ENCODE results near the gene CIC. TPM values are rescaled to one million over a fixed set of nuclear protein-coding genes. Genes with fewer than 3 reads are reported as not detected.

CIC gene
- total RNA-seq, 4 donors from 2014 or later: 50.6 to 98.3 (median 56.9) TPM

DNA sequence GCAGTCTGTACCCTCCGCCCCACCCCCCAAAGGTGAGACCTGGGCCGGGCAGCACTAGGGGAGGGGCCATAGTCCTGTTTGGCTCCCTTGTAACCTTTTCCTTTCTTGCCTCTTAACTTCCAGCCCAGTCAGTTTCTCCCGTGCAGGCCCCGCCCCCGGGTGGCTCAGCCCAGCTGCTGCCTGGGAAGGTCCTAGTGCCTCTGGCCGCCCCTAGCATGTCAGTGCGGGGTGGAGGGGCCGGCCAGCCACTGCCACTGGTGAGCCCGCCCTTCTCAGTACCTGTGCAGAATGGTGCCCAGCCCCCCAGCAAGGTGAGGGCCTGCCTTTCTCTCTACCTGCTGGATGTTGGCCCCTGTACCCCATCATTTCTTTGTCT is 22.4 kb downstream of the CIC start:
- intact Hi-C loops (cut with DNase I): loop anchor here (5.0 kb wide), 1 partner anchor 159 kb away; the partner anchor contains the start of gene POU2F2
- Histone ChIP-seq H3K4me3 (replicated peaks in 1 of 3) (no peak overlapping the region), H3K9me3 (no peaks in the 10 kb centered on the region), H3K27me3 (no peaks in the 10 kb centered on the region), H3K36me3 (peaks cover 65 to 69% of the 10 kb centered on the region in 2 donors), H3K4me1 (peaks cover 6 to 7% of the 10 kb centered on the region in 2 donors), H3K27ac (no peak overlapping the region)
- DNase-seq: no peak
- 62 to 73% methylated on average over 9 of the region's 9 CpGs for WGBS, 2 donors
- TF ChIP-seq, protein P1, sequence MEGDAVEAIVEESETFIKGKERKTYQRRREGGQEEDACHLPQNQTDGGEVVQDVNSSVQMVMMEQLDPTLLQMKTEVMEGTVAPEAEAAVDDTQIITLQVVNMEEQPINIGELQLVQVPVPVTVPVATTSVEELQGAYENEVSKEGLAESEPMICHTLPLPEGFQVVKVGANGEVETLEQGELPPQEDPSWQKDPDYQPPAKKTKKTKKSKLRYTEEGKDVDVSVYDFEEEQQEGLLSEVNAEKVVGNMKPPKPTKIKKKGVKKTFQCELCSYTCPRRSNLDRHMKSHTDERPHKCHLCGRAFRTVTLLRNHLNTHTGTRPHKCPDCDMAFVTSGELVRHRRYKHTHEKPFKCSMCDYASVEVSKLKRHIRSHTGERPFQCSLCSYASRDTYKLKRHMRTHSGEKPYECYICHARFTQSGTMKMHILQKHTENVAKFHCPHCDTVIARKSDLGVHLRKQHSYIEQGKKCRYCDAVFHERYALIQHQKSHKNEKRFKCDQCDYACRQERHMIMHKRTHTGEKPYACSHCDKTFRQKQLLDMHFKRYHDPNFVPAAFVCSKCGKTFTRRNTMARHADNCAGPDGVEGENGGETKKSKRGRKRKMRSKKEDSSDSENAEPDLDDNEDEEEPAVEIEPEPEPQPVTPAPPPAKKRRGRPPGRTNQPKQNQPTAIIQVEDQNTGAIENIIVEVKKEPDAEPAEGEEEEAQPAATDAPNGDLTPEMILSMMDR (IDR thresholded peaks at IDR 0.05): no peak
- no peak for TF ChIP-seq POLR2A (IDR thresholded peaks at IDR 0.05)

DNA sequence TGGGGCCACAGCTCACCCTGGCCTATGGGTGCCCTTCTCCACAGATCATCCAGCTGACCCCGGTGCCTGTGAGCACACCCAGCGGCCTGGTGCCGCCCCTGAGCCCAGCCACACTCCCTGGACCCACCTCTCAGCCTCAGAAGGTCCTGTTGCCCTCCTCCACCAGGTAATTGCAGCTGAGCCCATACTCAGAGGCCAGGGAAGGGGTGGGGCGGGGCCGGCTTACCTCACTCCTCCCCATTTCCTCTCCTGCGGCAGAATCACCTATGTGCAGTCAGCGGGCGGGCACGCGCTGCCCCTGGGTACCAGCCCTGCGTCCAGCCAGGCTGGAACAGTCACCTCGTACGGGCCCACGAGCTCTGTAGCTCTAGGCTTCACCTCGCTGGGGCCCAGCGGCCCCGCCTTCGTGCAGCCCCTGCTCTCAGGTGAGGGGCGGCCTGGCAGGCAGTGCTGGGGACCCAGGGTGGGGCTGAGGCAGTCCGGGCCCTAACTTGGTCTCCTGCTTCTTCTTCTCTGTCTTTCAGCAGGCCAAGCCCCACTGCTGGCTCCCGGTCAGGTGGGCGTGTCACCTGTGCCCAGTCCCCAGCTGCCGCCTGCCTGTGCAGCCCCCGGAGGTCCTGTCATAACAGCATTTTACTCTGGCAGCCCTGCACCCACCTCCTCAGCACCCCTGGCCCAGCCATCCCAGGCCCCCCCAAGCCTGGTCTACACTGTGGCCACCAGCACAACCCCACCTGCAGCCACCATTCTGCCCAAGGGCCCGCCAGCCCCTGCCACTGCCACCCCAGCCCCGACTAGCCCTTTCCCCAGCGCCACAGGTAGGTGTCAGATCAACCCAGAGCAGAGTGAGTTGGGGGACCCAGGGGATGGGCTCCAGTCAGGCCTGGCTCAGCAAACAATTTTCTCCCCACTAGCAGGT is 23.2 kb downstream of the CIC start:
- H3K27me3 ChIP-seq: no peaks in the 10 kb centered on the region
- WGBS, 2 donors: 91 to 92% methylated on average over 15 to 18 of the region's 27 CpGs
- no peak for TF ChIP-seq POLR2A (IDR thresholded peaks at IDR 0.05)
- TF ChIP-seq, protein P1 (IDR thresholded peaks at IDR 0.05): no peak
- H3K9me3 ChIP-seq: no peaks in the 10 kb centered on the region
- H3K4me3 ChIP-seq (replicated peaks in 1 of 3): no peak overlapping the region
- no peak overlapping the region for H3K27ac ChIP-seq
- no peaks in the 10 kb centered on the region for H3K4me1 ChIP-seq
- DNase-seq: no peak
- intact Hi-C loops (cut with DNase I): loop anchor here (5.0 kb wide), 1 partner anchor 160 kb away; the partner anchor contains the start of gene POU2F2
- H3K36me3 ChIP-seq: peaks cover 61 to 65% of the 10 kb centered on the region in 2 donors

DNA sequence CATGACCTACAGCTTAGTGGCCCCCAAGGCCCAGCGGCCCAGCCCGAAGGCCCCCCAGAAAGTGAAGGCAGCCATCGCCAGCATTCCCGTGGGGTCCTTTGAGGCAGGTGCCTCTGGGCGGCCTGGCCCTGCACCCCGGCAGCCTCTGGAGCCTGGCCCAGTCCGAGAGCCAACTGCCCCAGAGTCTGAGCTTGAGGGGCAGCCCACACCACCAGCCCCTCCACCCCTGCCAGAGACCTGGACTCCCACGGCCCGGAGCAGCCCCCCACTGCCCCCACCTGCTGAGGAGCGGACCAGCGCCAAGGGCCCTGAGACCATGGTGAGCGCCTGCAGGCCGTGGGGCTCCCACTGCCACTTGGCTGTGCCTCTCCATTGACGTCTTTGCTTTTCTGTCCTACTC is 23.9 kb downstream of the CIC start:
- WGBS, 2 donors: 88 to 91% methylated on average over 5 to 12 of the region's 14 CpGs
- intact Hi-C loops (cut with DNase I): loop anchor here (5.0 kb wide), 1 partner anchor 161 kb away; the partner anchor contains the start of gene POU2F2
- Histone ChIP-seq H3K36me3 (peaks cover 55 to 58% of the 10 kb centered on the region in 2 donors), H3K9me3 (no peaks in the 10 kb centered on the region), H3K27me3 (no peaks in the 10 kb centered on the region), H3K4me1 (no peaks in the 10 kb centered on the region), H3K4me3 (replicated peaks in 1 of 3) (no peak overlapping the region), H3K27ac (no peak overlapping the region)
- TF ChIP-seq, protein P1 (IDR thresholded peaks at IDR 0.05): no peak
- no peak for TF ChIP-seq POLR2A (IDR thresholded peaks at IDR 0.05)
- DNase-seq: no peak

DNA sequence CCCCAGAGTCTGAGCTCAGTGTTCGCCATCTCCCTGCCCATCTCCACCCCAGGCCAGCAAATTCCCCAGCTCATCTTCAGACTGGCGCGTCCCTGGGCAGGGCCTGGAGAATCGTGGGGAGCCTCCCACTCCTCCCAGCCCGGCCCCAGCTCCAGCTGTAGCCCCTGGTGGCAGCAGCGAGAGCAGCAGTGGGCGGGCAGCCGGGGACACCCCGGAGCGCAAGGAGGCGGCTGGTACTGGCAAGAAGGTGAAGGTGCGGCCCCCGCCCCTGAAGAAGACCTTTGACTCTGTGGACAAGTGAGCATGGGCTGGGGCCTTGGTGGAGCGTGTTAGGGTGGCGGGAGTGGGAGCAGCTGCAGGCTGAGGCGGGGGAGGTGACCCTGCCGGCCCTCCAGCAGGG is 24.5 kb downstream of the CIC start:
- Histone ChIP-seq H3K27ac (no peak overlapping the region), H3K27me3 (no peaks in the 10 kb centered on the region), H3K4me1 (no peaks in the 10 kb centered on the region), H3K9me3 (no peaks in the 10 kb centered on the region), H3K4me3 (replicated peaks in 1 of 3) (no peak overlapping the region), H3K36me3 (peaks cover 50 to 54% of the 10 kb centered on the region in 2 donors)
- DNase-seq: no peak
- intact Hi-C loops (cut with DNase I): loop anchor here (5.0 kb wide), 1 partner anchor 161 kb away; the partner anchor contains the start of gene POU2F2
- 88 to 93% methylated on average over 17 of the region's 17 CpGs for WGBS, 2 donors
- TF ChIP-seq, protein P1 (IDR thresholded peaks at IDR 0.05): no peak
- TF ChIP-seq POLR2A (IDR thresholded peaks at IDR 0.05): no peak

DNA sequence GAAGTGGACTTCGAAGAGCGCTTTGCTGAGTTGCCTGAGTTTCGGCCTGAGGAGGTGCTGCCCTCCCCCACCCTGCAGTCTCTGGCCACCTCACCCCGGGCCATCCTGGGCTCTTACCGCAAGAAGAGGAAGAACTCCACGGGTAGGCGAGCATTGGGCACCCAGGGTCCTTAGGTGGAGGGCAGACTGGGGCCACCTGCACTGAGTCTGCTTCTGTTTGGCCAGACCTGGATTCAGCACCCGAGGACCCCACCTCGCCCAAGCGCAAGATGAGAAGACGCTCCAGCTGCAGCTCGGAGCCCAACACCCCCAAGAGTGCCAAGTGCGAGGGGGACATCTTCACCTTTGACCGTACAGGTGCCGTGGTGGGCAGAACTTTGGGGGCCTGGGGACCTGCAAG is 24.9 kb downstream of the CIC start:
- Histone ChIP-seq H3K4me3 (replicated peaks in 1 of 3) (no peak overlapping the region), H3K9me3 (no peaks in the 10 kb centered on the region), H3K27me3 (no peaks in the 10 kb centered on the region), H3K27ac (no peak overlapping the region), H3K4me1 (no peaks in the 10 kb centered on the region), H3K36me3 (peaks cover 46 to 50% of the 10 kb centered on the region in 2 donors)
- TF ChIP-seq, protein P1 (IDR thresholded peaks at IDR 0.05): no peak
- no peak for TF ChIP-seq POLR2A (IDR thresholded peaks at IDR 0.05)
- intact Hi-C loops (cut with DNase I): loop anchor here (5.0 kb wide), 1 partner anchor 162 kb away; the partner anchor contains the start of gene POU2F2
- DNase-seq: no peak
- 92 to 93% methylated on average over 9 to 15 of the region's 15 CpGs for WGBS, 2 donors
